GM13976 (cell line): ENCODE data around the gene AFAP1L2.
"Not testable (repeated sequence)": the region's sequence is repeated elsewhere in the genome, so short reads cannot be mapped to it uniquely, and the experiment has no call there.

Experiments used
- DNase-seq: peaks from one replicate; pipeline ENCODE4 v3.0.0; 2012; ENCODE audit warnings: low spot score
- CTCF ChIP-seq: IDR thresholded peaks from 2 replicates; pipeline ENCODE4 v1.5.1; 2012; ENCODE audit warnings: borderline replicate concordance, mild to moderate bottlenecking; ENCODE audit not compliant: insufficient read depth; ENCODE audit errors: extremely low read depth, missing control alignments, control extremely low read depth
- in situ Hi-C: fragments of 300-500 bp; cut with MboI; formaldehyde crosslinking; loops from one replicate; pipeline ENCODE4 v1.12.0; 2022; ENCODE audit warnings: low sequenced_read_pairs, mixed read lengths, inconsistent platforms; ENCODE audit not compliant: unreplicated experiment

AFAP1L2 gene

GRCh38 chr10:114340816-114341215 is 63.5 kb downstream of the AFAP1L2 start:
- DNase-seq, result no peak
- in situ Hi-C loops, result no loop called here
- TF ChIP-seq CTCF, result no peak

- peak; percentile 63 for DNase-seq
- in situ Hi-C loops, result no loop called here
These were observed 66.5 kb downstream of the AFAP1L2 start for GRCh38 chr10:114337510-114338462.

GRCh38 chr10:114336823-114337509 is 67.3 kb downstream of the AFAP1L2 start:
- TF ChIP-seq CTCF, result no peak
- DNase-seq, result no peak
- in situ Hi-C loops, result no loop called here

More at GRCh38 chr10:114337510-114338462, 66.5 kb downstream of the AFAP1L2 start:
- no peak for TF ChIP-seq CTCF

GRCh38 chr10:114335614-114336013 is 68.7 kb downstream of the AFAP1L2 start:
- DNase-seq, result no peak
- in situ Hi-C loops, result no loop called here
- no peak for TF ChIP-seq CTCF

GRCh38 chr10:114334301-114334700 is 70.0 kb downstream of the AFAP1L2 start:
- TF ChIP-seq CTCF, result no peak
- no peak for DNase-seq
- in situ Hi-C loops, result no loop called here

GRCh38 chr10:114333441-114333840 is 70.9 kb downstream of the AFAP1L2 start:
- in situ Hi-C loops, DNase-seq: not testable (repeated sequence)
